Sigmoid colon (tissue), 7 donors: ENCODE data around the gene SYNDIG1. TPM values are rescaled to one million over a fixed set of nuclear protein-coding genes. Genes with fewer than 3 reads are reported as not detected.

Experiments
- DNase-seq: peaks from one replicate; pipeline ENCODE4 v3.0.0-alpha.2; 2019
- H3K27ac ChIP-seq, 4 donors: fragments of 200-600 bp; sonication (generic); one replicate each; pipeline ENCODE4 v1.5.1; 2016 to 2019; ENCODE audit warnings: mild to moderate bottlenecking in 1 of 4
- H3K27me3 ChIP-seq, 3 donors: fragments of 200-600 bp; sonication (generic); one replicate each; pipeline ENCODE4 v1.5.1; 2019; ENCODE audit warnings: mild to moderate bottlenecking in 1 of 3
- H3K36me3 ChIP-seq, 4 donors: fragments of 200-600 bp; sonication (generic); one replicate each; pipeline ENCODE4 v1.5.1; 2016 to 2019
- H3K4me1 ChIP-seq, 4 donors: fragments of 200-600 bp; sonication (generic); one replicate each; pipeline ENCODE4 v1.5.1; 2017 to 2019
- H3K4me3 ChIP-seq, 4 donors: fragments of 200-600 bp; sonication (generic); one replicate each; pipeline ENCODE4 v1.5.1; 2017 to 2019; ENCODE audit warnings: mild to moderate bottlenecking in 2 of 4, moderate library complexity in 1 of 4
- H3K9me3 ChIP-seq, 4 donors: fragments of 200-600 bp in 3 of 4; sonication (generic) in 3 of 4; one replicate each; pipeline versions ENCODE4 v1.5.1 to v1.6.1; 2013 to 2019
- EP300 ChIP-seq, 4 donors: sonication (generic); formaldehyde crosslinking; IDR thresholded peaks; one replicate each; pipeline ENCODE4 v1.6.1; 2017; ENCODE audit warnings: antibody characterized with exemption in 4 of 4
- POLR2A ChIP-seq, 2 donors: fragments of 450-650 bp; IDR thresholded peaks; one replicate each; pipeline ENCODE4 v1.6.1; 2016; ENCODE audit warnings: antibody characterized with exemption in 2 of 2, mild to moderate bottlenecking in 2 of 2, moderate library complexity in 2 of 2
- POLR2AphosphoS5 ChIP-seq, 4 donors: sonication (generic); formaldehyde crosslinking; IDR thresholded peaks; one replicate each; pipeline ENCODE4 v1.6.1; 2017; ENCODE audit warnings: antibody characterized with exemption in 4 of 4
- WGBS, 2 donors: extraction: QIAGEN DNeasy Blood & Tissue Kit; methylation state at CpG; one replicate each; pipeline ENCODE4 v1.1.7; 2013; 5-methylcytosine and 5-hydroxymethylcytosine counted together
- intact Hi-C: fragments of 100-400 bp; cut with DNase I; formaldehyde crosslinking; loops from one replicate; pipeline ENCODE4 v1.15.1; 2023
- polyA plus RNA-seq, 3 donors: library from polyadenylated mRNA; stranded (reverse); fragments of 200-250 nt; gene quantifications; one replicate each; pipeline ENCODE4 v1.2.3, GENCODE V29; 2013
- total RNA-seq, 4 donors: library from RNA; depleted of rRNA; stranded (reverse); fragments of >200 nt; gene quantifications; one replicate each; pipeline ENCODE4 v1.1.0, GENCODE V29; 2016
- TF ChIP-seq, protein P1 (sequence below), 4 experiments: fragments of 450-650 bp in 3 of 4; fragments of 200-600 bp in 1 of 4; IDR thresholded peaks; one replicate each; pipeline ENCODE4 v1.5.1; 2016 to 2019; ENCODE audit warnings: antibody characterized with exemption in 4 of 4, mild to moderate bottlenecking in 3 of 4, moderate library complexity in 2 of 4
- donor health status: healthy with polysubstance abuse.
- donor health status: Bipolar disorder and iron deficiency.
- donor health status: healthy.

SYNDIG1 gene
- total and polyA plus RNA-seq, 7 donors = 0.16 to 0.69 (median 0.36) TPM; not detected in 2

GRCh38 chr20:24489631-24490260, 20.3 kb downstream of the SYNDIG1 start:
- H3K27ac ChIP-seq = no peak overlapping the region
- no peaks in the 10 kb centered on the region for H3K36me3 ChIP-seq
- H3K4me1 ChIP-seq = no peaks in the 10 kb centered on the region
- no peaks in the 10 kb centered on the region for H3K9me3 ChIP-seq
- no peak overlapping the region for H3K4me3 ChIP-seq
- 90 to 95% methylated on average over 9 of the region's 9 CpGs for WGBS, 2 donors
- peak; percentile 28 for DNase-seq
- H3K27me3 ChIP-seq = no peaks in the 10 kb centered on the region
- intact Hi-C loops = no loop called here
- TF ChIP-seq EP300 (IDR thresholded peaks at IDR 0.05) (no peak), POLR2A (IDR thresholded peaks at IDR 0.05) (no peak), POLR2AphosphoS5 (IDR thresholded peaks at IDR 0.05) (no peak)
- TF ChIP-seq, protein P1, sequence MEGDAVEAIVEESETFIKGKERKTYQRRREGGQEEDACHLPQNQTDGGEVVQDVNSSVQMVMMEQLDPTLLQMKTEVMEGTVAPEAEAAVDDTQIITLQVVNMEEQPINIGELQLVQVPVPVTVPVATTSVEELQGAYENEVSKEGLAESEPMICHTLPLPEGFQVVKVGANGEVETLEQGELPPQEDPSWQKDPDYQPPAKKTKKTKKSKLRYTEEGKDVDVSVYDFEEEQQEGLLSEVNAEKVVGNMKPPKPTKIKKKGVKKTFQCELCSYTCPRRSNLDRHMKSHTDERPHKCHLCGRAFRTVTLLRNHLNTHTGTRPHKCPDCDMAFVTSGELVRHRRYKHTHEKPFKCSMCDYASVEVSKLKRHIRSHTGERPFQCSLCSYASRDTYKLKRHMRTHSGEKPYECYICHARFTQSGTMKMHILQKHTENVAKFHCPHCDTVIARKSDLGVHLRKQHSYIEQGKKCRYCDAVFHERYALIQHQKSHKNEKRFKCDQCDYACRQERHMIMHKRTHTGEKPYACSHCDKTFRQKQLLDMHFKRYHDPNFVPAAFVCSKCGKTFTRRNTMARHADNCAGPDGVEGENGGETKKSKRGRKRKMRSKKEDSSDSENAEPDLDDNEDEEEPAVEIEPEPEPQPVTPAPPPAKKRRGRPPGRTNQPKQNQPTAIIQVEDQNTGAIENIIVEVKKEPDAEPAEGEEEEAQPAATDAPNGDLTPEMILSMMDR (IDR thresholded peaks at IDR 0.05) = no peak

DNA sequence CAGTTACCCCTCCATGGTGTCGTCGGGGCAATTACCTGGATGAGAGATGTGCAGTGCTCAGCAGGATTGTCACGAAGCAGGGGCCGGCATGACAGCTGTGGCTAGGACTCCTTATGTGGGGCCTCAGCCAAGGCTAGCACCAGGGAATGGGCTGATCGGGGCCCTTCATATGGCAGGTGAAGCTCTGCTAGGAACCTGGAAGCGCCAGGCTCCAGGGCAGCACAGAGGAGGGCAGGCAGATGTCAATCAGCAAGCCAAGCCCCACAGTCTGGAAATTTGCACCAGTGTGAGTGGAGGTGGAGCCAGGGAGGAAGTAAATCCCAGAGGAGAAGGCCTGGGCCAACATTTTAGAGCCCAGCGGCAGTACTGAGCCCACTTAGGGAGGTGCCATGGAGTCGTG, 21.2 kb downstream of the SYNDIG1 start:
- no peaks in the 10 kb centered on the region for H3K36me3 ChIP-seq
- peak; percentile 43 for DNase-seq
- TF ChIP-seq, protein P1 (IDR thresholded peaks at IDR 0.05) = no peak
- TF ChIP-seq POLR2A (IDR thresholded peaks at IDR 0.05) = no peak
- no peak for TF ChIP-seq POLR2AphosphoS5 (IDR thresholded peaks at IDR 0.05)
- no peak for TF ChIP-seq EP300 (IDR thresholded peaks at IDR 0.05)
- H3K4me3 ChIP-seq = no peak overlapping the region
- no peaks in the 10 kb centered on the region for H3K9me3 ChIP-seq
- no peaks in the 10 kb centered on the region for H3K4me1 ChIP-seq
- H3K27ac ChIP-seq = no peak overlapping the region
- H3K27me3 ChIP-seq = no peaks in the 10 kb centered on the region
- 93 to 94% methylated on average over 8 of the region's 8 CpGs for WGBS, 2 donors
- intact Hi-C loops = no loop called here

DNA sequence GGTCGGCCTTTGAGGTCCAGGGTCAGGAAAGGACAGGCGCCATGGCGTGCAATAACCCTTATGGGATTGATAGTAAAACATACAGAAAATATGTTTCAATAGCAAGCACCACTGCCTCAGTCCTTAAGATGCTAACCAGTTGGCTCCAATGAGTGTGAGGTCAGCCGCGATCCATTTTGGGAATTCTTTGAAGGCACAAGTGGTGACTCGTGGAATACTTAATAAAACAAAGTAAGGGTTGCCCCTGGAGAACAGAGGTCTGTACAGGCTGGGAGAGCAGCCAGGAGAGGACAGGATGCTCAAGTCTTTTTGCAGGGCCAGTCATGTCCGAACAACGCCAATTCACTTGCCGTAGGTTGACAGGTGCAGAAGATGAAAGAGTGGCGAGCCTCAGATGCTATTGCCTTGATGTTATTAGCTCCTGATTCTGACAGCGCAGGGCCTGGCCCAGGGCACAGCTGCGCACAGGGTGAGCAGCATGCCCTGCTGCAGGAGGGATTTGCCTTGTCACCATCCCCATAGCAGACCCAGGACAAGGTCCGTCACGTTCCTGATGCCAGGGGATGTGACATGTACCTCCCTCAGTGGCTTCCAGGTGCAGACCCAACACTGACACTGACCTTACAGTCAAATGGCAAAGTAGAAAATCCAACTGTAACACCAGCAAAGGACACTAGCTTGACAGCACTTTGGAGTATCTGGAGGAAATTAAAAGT, 21.8 kb downstream of the SYNDIG1 start:
- peak; percentile 42 for DNase-seq
- H3K36me3 ChIP-seq = no peaks in the 10 kb centered on the region
- WGBS, 2 donors = 89 to 94% methylated on average over 14 of the region's 14 CpGs
- no peak overlapping the region for H3K4me3 ChIP-seq
- no peaks in the 10 kb centered on the region for H3K9me3 ChIP-seq
- no peak overlapping the region for H3K27ac ChIP-seq
- TF ChIP-seq POLR2AphosphoS5 (IDR thresholded peaks at IDR 0.05) (no peak), EP300 (IDR thresholded peaks at IDR 0.05) (no peak), POLR2A (IDR thresholded peaks at IDR 0.05) (no peak)
- TF ChIP-seq, protein P1 (IDR thresholded peaks at IDR 0.05) = no peak
- H3K4me1 ChIP-seq = no peaks in the 10 kb centered on the region
- intact Hi-C loops = no loop called here
- no peaks in the 10 kb centered on the region for H3K27me3 ChIP-seq

DNA sequence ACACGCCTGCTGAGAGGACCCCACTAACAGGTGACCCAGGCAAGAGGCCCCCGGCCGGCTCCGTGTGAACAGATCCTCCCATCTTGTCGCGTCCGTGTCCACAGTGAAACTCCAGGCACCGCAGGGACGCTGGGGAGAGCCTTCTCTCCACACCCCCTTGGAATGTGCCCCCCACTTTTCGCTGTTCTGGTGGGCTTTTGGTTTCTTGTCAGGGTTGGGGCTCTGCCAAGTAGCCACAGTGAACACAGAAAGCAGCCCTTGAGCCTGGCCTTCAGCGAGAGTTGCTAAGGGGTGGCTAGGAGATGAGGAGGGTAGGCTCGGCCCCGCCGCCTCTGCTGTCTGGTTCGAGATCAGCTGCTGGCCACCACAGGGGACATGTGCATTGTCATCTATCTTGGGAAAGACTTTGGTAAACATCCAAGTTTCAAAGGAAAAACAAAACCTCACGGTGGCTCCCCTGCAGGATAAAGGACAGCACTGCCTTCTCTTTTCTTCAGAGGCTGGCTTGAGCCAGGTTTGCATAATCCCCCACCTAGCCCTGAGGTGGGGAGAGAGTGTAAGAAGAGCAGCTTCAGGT, 22.7 kb downstream of the SYNDIG1 start:
- no peaks in the 10 kb centered on the region for H3K27me3 ChIP-seq
- no peak overlapping the region for H3K27ac ChIP-seq
- WGBS, 2 donors = 83 to 85% methylated on average over 16 of the region's 16 CpGs
- no peak overlapping the region for H3K4me3 ChIP-seq
- TF ChIP-seq, protein P1 (IDR thresholded peaks at IDR 0.05) = no peak
- no peak for TF ChIP-seq EP300 (IDR thresholded peaks at IDR 0.05)
- TF ChIP-seq POLR2AphosphoS5 (IDR thresholded peaks at IDR 0.05) = no peak
- TF ChIP-seq POLR2A (IDR thresholded peaks at IDR 0.05) = no peak
- no peaks in the 10 kb centered on the region for H3K4me1 ChIP-seq
- intact Hi-C loops = no loop called here
- no peaks in the 10 kb centered on the region for H3K36me3 ChIP-seq
- DNase-seq = peak; percentile 61
- no peaks in the 10 kb centered on the region for H3K9me3 ChIP-seq
